22Rv1 (cell line): ENCODE measurements around the gene EML4.

ENCODE experiments used
- CTCF ChIP-seq: fragments of 450-650 bp; IDR thresholded peaks from 2 replicates; pipeline ENCODE4 v1.5.1; 2017; ENCODE audit warnings: mild to moderate bottlenecking
- ZFX ChIP-seq: fragments of 450-650 bp; IDR thresholded peaks from 2 replicates; pipeline ENCODE4 v1.6.1; 2017; ENCODE audit warnings: antibody characterized with exemption, borderline replicate concordance

GRCh38 chr2:42324244-42324643, 155.1 kb downstream of the EML4 start:
- TF ChIP-seq CTCF (no peak), ZFX (no peak)
